Suprapubic skin (tissue), 4 donors: ENCODE data around the gene VPS52. TPM values are rescaled to one million over a fixed set of nuclear protein-coding genes. Genes with fewer than 3 reads are reported as not detected.

Experiments used
- DNase-seq, 2 donors: peaks; one replicate each; pipeline ENCODE4 v3.0.0-alpha.2; 2019; ENCODE audit warnings: low spot score in 2 of 2
- H3K27ac ChIP-seq: fragments of 200-600 bp; sonication (generic); one replicate; pipeline ENCODE4 v1.5.1; 2019
- H3K27me3 ChIP-seq: fragments of 200-600 bp; sonication (generic); one replicate; pipeline ENCODE4 v1.5.1; 2019
- H3K36me3 ChIP-seq: fragments of 200-600 bp; sonication (generic); one replicate; pipeline ENCODE4 v1.5.1; 2019
- H3K4me1 ChIP-seq: fragments of 200-600 bp; sonication (generic); one replicate; pipeline ENCODE4 v1.5.1; 2019
- H3K4me3 ChIP-seq: fragments of 200-600 bp; sonication (generic); one replicate; pipeline ENCODE4 v1.5.1; 2019; ENCODE audit warnings: mild to moderate bottlenecking
- H3K9me3 ChIP-seq: fragments of 200-600 bp; sonication (generic); one replicate; pipeline ENCODE4 v1.5.1; 2019
- EP300 ChIP-seq: sonication (generic); formaldehyde crosslinking; IDR thresholded peaks from one replicate; pipeline ENCODE4 v1.6.1; 2017; ENCODE audit warnings: antibody characterized with exemption
- POLR2A ChIP-seq, 2 donors: fragments of 450-650 bp; IDR thresholded peaks; one replicate each; pipeline ENCODE4 v1.6.1; 2017; ENCODE audit warnings: antibody characterized with exemption in 2 of 2, mild to moderate bottlenecking in 2 of 2, moderate library complexity in 2 of 2
- POLR2AphosphoS5 ChIP-seq, 3 donors: sonication (generic); formaldehyde crosslinking; IDR thresholded peaks; one replicate each; pipeline ENCODE4 v1.6.1; 2017; ENCODE audit warnings: antibody characterized with exemption in 3 of 3
- WGBS: methylation state at CpG from one replicate; pipeline ENCODE4 v1.1.5; 2018; 5-methylcytosine and 5-hydroxymethylcytosine counted together
- total RNA-seq, 4 donors: library from RNA; depleted of rRNA; stranded (reverse); fragments of >200 nt; gene quantifications; one replicate each; pipeline ENCODE4 v1.1.0, GENCODE V29; 2016
- TF ChIP-seq, protein P1 (sequence below), 2 donors: fragments of 200-600 bp in 1 of 2; fragments of 450-650 bp in 1 of 2; sonication (generic) in 1 of 2; IDR thresholded peaks; one replicate each; pipeline ENCODE4 v1.5.1; 2016 to 2019; ENCODE audit warnings: antibody characterized with exemption in 2 of 2, mild to moderate bottlenecking in 1 of 2, moderate library complexity in 1 of 2

VPS52 gene
- total RNA-seq, 4 donors from 2014 or later, result 44.4 to 75.1 (median 59.0) TPM

DNA sequence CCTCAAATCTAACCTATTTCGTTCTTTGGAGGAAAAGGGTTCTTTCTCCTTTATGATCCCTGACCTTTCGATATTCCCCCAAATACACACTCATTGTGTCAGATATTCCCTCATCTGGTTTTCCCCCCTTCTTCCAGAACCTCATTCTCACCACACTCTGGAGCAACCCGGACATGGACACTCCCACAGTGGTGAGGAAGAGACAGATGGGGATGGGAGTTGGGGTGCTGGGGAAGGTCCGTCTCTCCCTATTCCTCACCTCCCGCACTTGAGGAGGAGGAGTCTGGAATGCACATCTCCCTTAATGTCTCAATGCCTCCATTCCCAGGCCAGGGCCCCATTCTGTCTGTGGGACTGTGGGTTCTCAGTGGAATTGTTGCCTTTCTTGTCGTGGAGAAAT, 69.7 kb downstream of the VPS52 start:
- Histone ChIP-seq H3K27me3 (no peaks in the 10 kb centered on the region), H3K36me3 (peaks cover 20% of the 10 kb centered on the region), H3K27ac (no peak overlapping the region), H3K9me3 (no peaks in the 10 kb centered on the region), H3K4me1 (peaks cover 69% of the 10 kb centered on the region), H3K4me3 (peak overlapping the region; percentile 77)
- peak in 1 of 2 donors; percentile 34 for DNase-seq
- TF ChIP-seq EP300 (no peak), POLR2A (IDR thresholded peaks at IDR 0.05) (no peak), POLR2AphosphoS5 (IDR thresholded peaks at IDR 0.05) (no peak)
- TF ChIP-seq, protein P1, sequence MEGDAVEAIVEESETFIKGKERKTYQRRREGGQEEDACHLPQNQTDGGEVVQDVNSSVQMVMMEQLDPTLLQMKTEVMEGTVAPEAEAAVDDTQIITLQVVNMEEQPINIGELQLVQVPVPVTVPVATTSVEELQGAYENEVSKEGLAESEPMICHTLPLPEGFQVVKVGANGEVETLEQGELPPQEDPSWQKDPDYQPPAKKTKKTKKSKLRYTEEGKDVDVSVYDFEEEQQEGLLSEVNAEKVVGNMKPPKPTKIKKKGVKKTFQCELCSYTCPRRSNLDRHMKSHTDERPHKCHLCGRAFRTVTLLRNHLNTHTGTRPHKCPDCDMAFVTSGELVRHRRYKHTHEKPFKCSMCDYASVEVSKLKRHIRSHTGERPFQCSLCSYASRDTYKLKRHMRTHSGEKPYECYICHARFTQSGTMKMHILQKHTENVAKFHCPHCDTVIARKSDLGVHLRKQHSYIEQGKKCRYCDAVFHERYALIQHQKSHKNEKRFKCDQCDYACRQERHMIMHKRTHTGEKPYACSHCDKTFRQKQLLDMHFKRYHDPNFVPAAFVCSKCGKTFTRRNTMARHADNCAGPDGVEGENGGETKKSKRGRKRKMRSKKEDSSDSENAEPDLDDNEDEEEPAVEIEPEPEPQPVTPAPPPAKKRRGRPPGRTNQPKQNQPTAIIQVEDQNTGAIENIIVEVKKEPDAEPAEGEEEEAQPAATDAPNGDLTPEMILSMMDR (IDR thresholded peaks at IDR 0.05), result no peak
- 77% methylated on average over 6 of the region's 6 CpGs for WGBS

DNA sequence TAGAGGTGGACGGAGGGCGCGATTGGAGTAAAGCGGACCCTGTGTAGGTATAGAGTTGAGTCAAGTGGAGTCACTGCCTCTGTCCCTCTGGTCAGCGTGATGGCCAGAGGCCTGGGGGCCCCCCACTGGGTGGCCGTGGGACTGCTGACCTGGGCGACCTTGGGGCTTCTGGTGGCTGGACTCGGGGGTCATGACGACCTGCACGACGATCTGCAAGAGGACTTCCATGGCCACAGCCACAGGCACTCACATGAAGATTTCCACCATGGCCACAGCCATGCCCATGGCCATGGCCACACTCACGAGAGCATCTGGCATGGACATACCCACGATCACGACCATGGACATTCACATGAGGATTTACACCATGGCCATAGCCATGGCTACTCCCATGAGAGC, 70.5 kb downstream of the VPS52 start:
- no peak for DNase-seq
- Histone ChIP-seq H3K4me3 (peak overlapping the region; percentile 77), H3K4me1 (peaks cover 66% of the 10 kb centered on the region), H3K27ac (peak overlapping the region; percentile 96), H3K36me3 (peaks cover 25% of the 10 kb centered on the region), H3K27me3 (no peaks in the 10 kb centered on the region), H3K9me3 (no peaks in the 10 kb centered on the region)
- 6% methylated on average over 14 of the region's 14 CpGs for WGBS
- TF ChIP-seq POLR2A (IDR thresholded peaks at IDR 0.05), result no peak
- TF ChIP-seq, protein P1 (IDR thresholded peaks at IDR 0.05), result no peak

Other genes with a start within 250 kb of the VPS52 start
- 100 to 1,000 TPM in 1 of 4 donors, 10 to 100 TPM in 3; 21.1 to 101 (median 91.3) TPM for gene HLA-DPA1, start 198.2 kb downstream of the VPS52 start, total RNA-seq
- gene HLA-DPB1, start 195.9 kb downstream of the VPS52 start, total RNA-seq, result 10 to 100 TPM; 23.7 to 76.6 (median 51.7) TPM
- under 1 TPM; 0.21 to 0.97 (median 0.40) TPM for gene COL11A2, start 79.4 kb downstream of the VPS52 start, total RNA-seq
- 10 to 100 TPM; 18.6 to 47.9 (median 26.9) TPM for gene RXRB, start 71.2 kb downstream of the VPS52 start, total RNA-seq
- 10 to 100 TPM; 29.3 to 46.3 (median 41.9) TPM for gene SLC39A7, start 71.0 kb downstream of the VPS52 start, total RNA-seq
- 10 to 100 TPM; 26.2 to 66.0 (median 50.5) TPM for gene HSD17B8, start 67.2 kb downstream of the VPS52 start, total RNA-seq
- 10 to 100 TPM; 11.5 to 18.1 (median 14.9) TPM for gene RING1, start 63.4 kb downstream of the VPS52 start, total RNA-seq
- gene RPS18, start 199 bp upstream of the VPS52 start, total RNA-seq, result 1,000 to 10,000 TPM; 2,261 to 4,381 (median 4,042) TPM
- 10 to 100 TPM; 16.6 to 26.2 (median 18.2) TPM for gene B3GALT4, start 5.2 kb upstream of the VPS52 start, total RNA-seq
- gene WDR46, start 17.4 kb upstream of the VPS52 start, total RNA-seq, result 10 to 100 TPM; 41.3 to 67.2 (median 50.2) TPM
- 10 to 100 TPM; 20.5 to 31.5 (median 22.3) TPM for gene PFDN6, start 17.7 kb upstream of the VPS52 start, total RNA-seq
- 100 to 1,000 TPM in 1 of 4 donors, 10 to 100 TPM in 3; 80.8 to 118 (median 96.6) TPM for gene RGL2, start 27.1 kb upstream of the VPS52 start, total RNA-seq
- gene TAPBP, start 42.2 kb upstream of the VPS52 start, total RNA-seq, result 100 to 1,000 TPM in 3 of 4 donors, 10 to 100 TPM in 1; 91.5 to 132 (median 108) TPM
- 10 to 100 TPM; 32.1 to 36.8 (median 33.4) TPM for gene ZBTB22, start 45.9 kb upstream of the VPS52 start, total RNA-seq
- gene DAXX, start 51.1 kb upstream of the VPS52 start, total RNA-seq, result 10 to 100 TPM; 35.6 to 53.2 (median 42.5) TPM
- gene KIFC1, start 119.9 kb upstream of the VPS52 start, total RNA-seq, result 10 to 100 TPM in 2 of 4 donors, 1 to 10 TPM in 2; 3.2 to 19.5 (median 9.8) TPM
- 100 to 1,000 TPM in 1 of 4 donors, 10 to 100 TPM in 3; 35.9 to 102 (median 48.6) TPM for gene PHF1, start 139.1 kb upstream of the VPS52 start, total RNA-seq
- gene CUTA, start 146.2 kb upstream of the VPS52 start, total RNA-seq, result 100 to 1,000 TPM; 119 to 185 (median 159) TPM
- 10 to 100 TPM; 13.5 to 30.4 (median 14.0) TPM for gene SYNGAP1, start 148.2 kb upstream of the VPS52 start, total RNA-seq
- 1 to 10 TPM; 5.9 to 9.9 (median 7.4) TPM for gene ZBTB9, start 182.7 kb upstream of the VPS52 start, total RNA-seq